ENCODE measurements around the gene IARS1.

The IARS1 gene

DNA sequence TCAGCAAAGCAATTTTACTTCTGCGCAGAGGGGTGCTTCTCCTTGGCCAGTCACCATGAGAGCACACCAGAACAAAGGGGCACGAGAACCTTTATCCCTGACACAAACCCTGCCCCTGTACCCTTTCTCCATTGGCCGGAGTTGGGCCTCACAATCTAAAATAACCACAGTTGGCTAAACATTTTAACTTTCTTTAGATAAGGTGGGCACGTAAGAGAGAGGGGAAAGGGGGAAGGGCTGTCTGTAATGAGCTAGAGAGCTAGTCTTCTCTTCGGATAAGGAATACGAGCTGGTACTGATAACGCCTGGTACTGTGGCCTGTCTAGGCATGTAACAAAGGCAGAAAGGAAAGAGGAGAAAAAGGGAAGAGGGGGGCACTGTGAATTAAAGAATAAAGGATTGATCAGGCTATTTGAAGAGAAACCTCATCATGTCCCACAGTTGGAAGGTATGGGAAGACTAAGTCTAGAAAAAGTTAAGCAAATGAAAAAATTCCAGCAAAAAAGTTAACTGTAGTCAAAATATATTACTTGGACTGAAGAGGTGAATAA is 1.8 kb upstream of the IARS1 start:
- no peak for DNase-seq (ENCODE audit: low spot score)

- DNase-seq (ENCODE audit: low spot score), result peak; percentile 22
Observed at GRCh38 chr9:92294297-92294676, 790 bp upstream of the IARS1 start.

DNA sequence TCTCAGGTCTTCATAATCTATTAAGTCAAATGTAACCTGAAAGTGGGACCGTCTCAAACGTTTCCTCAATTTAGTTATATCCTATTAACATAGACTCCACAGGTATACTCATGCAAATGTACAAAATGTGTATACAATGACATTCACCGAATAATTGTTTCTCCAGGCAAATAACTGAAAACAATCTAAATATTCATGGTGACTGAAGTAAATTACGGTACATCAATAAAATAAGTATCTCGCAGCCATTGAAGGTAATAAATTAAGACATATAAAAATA is 482 bp downstream of the IARS1 start:
- no peak for DNase-seq (ENCODE audit: low spot score)

DNA sequence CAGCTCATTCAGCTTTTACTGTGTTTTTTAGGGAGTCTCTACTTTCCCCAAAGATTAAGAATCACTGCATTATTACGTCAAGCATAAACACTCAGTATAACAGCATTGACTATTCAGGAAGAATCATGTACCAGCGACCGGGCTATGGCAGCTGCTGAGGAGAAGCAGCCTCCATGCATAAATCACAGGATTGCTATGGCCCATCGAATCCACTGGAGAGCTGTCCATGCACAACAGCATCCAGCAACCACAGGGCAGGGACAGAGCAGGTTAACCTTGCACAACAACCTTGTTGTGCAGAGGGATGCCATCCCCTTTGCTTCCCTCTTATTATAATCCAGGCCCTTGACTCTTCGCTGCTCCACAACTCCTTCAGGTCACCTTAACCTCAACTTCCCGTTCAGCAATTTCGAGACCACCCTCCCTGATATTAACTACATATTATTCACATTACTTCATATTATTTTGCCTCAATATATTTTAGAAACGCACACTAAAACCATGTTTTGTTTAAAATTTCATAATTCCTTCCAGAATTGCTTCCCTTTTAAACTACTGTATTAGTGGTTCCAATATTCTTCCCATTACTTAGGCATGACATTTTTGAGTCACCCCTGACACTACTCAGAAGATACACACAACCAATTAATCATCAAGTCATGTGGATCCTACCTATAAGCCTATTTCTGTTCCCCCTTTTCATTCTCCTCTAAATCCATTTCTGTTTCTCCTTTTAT is 991 bp downstream of the IARS1 start:
- DNase-seq (ENCODE audit: low spot score), result peak; percentile 24

DNA sequence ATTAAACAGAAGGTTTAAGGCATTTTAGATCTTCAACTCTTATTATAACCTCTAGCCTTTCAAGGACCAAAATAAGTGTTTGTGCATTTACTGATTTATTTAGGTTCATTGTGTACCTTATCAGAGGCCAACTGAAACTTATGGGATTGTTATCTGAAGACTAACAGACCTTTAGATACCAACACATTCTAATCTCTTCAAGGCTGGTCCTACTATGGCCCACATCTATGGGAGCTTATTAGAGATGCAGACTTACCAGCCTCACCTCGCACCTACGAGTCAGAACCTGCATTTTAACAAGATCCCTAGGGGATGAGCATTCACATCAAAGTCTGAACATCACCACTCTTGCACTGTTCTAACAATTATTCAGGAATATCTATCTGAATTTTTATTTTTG is 1.9 kb downstream of the IARS1 start:
- DNase-seq (ENCODE audit: low spot score), result no peak

DNA sequence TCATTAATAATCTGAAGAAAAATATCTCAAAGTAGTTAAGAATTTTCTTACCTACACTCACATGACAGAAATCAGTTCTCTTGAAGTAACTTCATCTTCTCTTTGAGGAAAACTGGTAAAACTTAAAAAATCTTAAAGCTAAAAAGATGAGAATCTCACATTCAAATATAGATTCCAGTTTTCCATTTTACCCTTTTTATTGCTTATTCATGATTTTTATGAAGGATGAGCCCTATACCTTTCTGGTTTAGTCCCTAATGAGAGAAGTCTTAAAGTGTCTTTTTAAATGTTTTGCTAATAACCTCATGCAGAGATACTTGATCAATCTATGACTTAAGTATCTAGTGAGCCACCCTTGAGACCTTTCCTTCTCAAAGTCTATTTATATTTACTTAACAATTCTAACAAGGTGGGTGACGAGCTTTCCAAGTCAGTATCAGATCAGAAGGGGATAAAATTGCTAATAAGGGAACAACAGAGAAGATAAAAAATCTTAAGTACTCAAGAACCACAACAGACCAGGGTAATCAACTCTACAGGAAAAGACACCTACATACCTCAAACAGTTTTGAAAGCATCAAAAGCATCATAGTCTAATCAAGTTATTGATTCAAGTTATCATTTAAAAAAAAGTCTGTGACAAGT is 2.6 kb downstream of the IARS1 start:
- DNase-seq (ENCODE audit: low spot score), result no peak

GRCh38 chr9:92289708-92290390 is 3.6 kb downstream of the IARS1 start:
- peak; percentile 22 for DNase-seq (ENCODE audit: low spot score)

GRCh38 chr9:92279302-92279701 is 14.2 kb downstream of the IARS1 start:
- no peak for DNase-seq (ENCODE audit: low spot score)

DNA sequence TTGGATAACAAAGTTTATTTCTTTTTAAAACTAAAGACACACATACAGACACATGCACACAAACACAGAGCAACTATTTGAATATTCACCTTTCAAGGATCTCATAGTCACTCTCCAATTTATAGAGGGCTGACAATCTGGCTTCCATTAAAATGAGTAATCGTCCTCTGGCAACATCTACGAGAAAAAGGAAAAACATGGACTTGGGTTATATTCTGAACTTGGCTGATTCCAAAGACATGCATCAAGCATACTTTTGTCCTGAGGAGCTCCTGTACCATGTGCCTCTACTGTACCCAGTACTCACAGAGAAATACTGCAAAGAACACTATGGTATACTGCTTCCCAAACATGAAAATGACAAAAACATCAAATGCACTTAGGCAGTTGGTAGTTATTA is 15.4 kb downstream of the IARS1 start:
- peak; percentile 62 for DNase-seq (ENCODE audit: low spot score)

GRCh38 chr9:92276331-92277032 is 17.0 kb downstream of the IARS1 start:
- no peak for DNase-seq (ENCODE audit: low spot score)

DNA sequence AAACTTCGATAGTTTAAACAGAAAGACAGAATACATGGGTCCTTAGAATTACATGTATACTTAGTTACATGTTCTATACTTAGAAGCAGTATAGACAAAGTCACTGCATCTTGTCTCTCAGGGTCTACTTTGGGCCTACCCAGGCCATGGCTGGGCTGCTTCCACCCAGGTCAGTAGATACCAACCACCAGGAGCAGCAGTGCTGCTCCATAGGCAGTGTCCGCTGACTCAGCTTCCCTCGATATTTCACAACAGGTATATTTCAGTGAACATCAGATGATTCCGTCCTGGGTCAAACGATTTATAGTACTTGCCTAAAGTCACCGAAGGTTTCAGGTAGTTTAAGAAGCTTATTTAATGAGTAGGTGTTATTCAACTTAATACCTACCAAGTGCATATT is 18.0 kb downstream of the IARS1 start:
- DNase-seq (ENCODE audit: low spot score), result no peak

GRCh38 chr9:92270511-92270910 is 23.0 kb downstream of the IARS1 start:
- DNase-seq (ENCODE audit: low spot score), result no peak

- DNase-seq (ENCODE audit: low spot score), result no peak
Observed at GRCh38 chr9:92266486-92266885, 27.0 kb downstream of the IARS1 start.

DNA sequence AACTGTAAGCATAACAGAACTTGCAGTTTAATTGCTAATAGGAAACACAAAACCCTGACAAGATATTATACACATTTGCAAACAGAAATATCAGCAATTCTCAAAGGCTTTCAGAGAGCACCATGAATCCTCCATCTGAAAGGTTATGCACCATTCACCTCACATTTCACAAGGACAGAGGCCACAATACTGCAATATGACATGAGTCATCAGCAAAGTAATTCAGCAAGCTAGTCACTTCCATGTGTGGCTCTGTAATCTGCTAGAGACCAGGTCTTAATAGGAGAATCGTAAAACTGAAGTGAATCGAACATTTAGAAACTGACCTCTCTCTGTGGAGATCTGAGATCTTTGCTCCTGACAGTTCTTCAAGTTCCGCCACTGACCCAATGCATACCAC is 28.3 kb downstream of the IARS1 start:
- DNase-seq (ENCODE audit: low spot score), result peak; percentile 26

DNA sequence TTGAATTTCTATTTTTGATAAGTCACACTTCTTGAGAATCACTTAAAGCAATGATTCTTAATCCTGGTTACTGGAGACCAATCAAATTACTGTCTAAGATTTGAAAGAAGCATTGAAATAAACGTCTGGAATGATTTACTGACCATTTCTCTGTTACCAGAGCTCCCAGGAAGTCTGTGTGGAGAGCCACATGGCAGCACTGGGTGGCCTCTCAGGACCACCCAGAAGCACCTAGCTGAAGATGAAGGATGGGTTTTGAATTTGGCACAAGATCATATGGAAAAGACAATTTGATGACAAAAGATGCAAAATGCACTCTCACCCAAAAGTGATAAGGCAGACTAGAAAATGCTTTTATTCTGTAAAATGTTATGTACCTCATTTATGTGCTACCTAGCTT is 30.4 kb downstream of the IARS1 start:
- DNase-seq (ENCODE audit: low spot score), result no peak

GRCh38 chr9:92257327-92257726 is 36.2 kb downstream of the IARS1 start:
- no peak for DNase-seq (ENCODE audit: low spot score)

GRCh38 chr9:92254381-92255337 is 38.8 kb downstream of the IARS1 start:
- no peak for DNase-seq (ENCODE audit: low spot score)

DNA sequence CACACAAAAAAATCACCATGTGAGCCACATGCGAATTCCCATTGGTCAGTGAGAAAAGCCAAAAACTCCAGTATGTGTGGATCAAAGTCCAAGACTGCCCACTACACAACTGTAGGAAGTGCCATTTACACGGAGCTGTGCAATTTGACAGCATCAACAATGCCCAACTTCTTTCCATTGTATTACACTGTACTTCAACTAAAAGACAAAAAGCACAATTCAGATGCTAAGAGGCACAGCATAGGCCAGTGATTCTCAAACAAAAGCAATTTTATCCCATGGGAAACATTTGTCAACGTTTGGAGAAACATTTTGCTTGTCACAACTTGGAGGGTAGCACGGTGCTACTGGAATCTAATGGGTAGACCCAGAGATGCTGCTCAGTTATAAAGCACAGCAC is 39.8 kb downstream of the IARS1 start:
- DNase-seq (ENCODE audit: low spot score), result no peak

GRCh38 chr9:92247981-92248380 is 45.5 kb downstream of the IARS1 start:
- DNase-seq (ENCODE audit: low spot score), result no peak

- DNase-seq (ENCODE audit: low spot score), result no peak
Observed at GRCh38 chr9:92247296-92247695, 46.2 kb downstream of the IARS1 start.

DNA sequence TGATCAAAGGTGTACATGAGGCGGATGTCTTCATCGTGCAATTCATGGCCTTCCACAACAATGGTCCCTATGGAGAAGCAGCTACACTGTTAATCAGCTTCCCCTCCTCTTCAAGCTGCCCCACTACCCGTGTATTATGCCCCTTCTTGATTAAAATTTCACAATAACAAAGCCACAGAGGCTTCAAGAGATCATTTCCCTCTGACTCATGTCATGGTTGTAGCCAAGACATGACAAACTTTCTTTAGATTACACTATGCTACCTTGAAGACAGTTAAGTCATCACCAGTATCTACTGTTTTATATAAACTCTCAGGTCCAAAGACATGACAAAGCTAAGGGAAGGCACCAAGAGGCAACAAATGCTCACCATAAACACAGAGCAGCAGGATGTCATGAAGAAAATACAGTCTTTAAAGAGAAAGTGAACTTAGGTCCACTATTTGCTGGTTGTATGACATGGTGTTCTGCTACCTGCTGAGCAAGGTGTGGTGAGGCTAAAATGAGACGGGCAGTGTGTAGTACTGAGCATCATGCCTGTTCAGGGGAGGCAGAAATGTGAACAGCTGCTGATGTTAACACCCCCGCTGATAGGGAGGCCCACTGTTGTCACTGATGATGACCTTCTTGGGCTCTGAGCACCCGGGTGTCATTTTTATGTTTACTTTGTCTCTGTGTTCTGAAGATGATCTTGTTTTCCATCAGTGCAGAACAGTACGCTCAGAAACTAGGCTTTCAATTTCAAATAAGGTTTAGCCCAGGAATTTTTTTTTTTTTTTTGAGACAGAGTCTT is 48.3 kb downstream of the IARS1 start:
- DNase-seq (ENCODE audit: low spot score), result peak; percentile 56

Data from GM03348 (cell line).